ENCODE results near the gene ALOX12B. TPM values are rescaled to one million over a fixed set of nuclear protein-coding genes. Genes with fewer than 3 reads are reported as not detected.

ALOX12B gene
- total and polyA plus RNA-seq, 2 of the 8 experiments (the other 6 are each of a cell fraction or from before 2014, with no cell fraction given) = 0.86 TPM; not detected in 1

- no peak overlapping the region for H3K4ac ChIP-seq (replicated peaks; ENCODE audit: insufficient read length, low read depth, low read length)
- peaks cover 30 to 56% (median 47%) of the 10 kb centered on the region in 4 experiments for H3K27me3 ChIP-seq (replicated peaks in 1 of 4; ENCODE audit: control insufficient read depth in 3 of 4, extremely low read depth in 1 of 4, insufficient read depth in 3 of 4, low read length in 3 of 4)
- no peak for TF ChIP-seq SP2 (IDR thresholded peaks at IDR 0.05; ENCODE audit: low read length)
- no peak for TF ChIP-seq SUZ12 (IDR thresholded peaks at IDR 0.05; ENCODE audit: low read length)
- no peak for TF ChIP-seq BRCA1 (IDR thresholded peaks at IDR 0.05; ENCODE audit: low read depth, low read length)
- no peak for TF ChIP-seq KDM1A (IDR thresholded peaks at IDR 0.05; ENCODE audit: borderline replicate concordance, low read length)
- TF ChIP-seq HDAC6 (IDR thresholded peaks at IDR 0.05; ENCODE audit: low read depth, low read length) = no peak
- TF ChIP-seq EZH2 (IDR thresholded peaks at IDR 0.05; ENCODE audit: low read depth, low read length, severe bottlenecking) = no peak
- H4K20me1 ChIP-seq (replicated peaks in 1 of 2; ENCODE audit: control insufficient read depth in 1 of 2, insufficient read depth in 2 of 2, low read length in 2 of 2) = peaks cover 3 to 9% of the 10 kb centered on the region in 2 experiments
- no peaks in the 10 kb centered on the region for H3K36me3 ChIP-seq (ENCODE audit: control insufficient read depth in 2 of 4, insufficient read depth in 4 of 4, low read length in 3 of 4)
- H3K56ac ChIP-seq (replicated peaks; ENCODE audit: insufficient read length, low read depth, low read length) = no peak overlapping the region
- no peak for DNase-seq (ENCODE audit: low read depth in 1 of 2, low spot score in 2 of 2)
- H4K5ac ChIP-seq (ENCODE audit: insufficient read length, low read depth, low read length) = no peak overlapping the region
- no peak overlapping the region for H2BK15ac ChIP-seq (ENCODE audit: low read length)
- H2AK5ac ChIP-seq (ENCODE audit: low read depth, low read length) = no peak overlapping the region
- CTCF ChIA-PET (ENCODE audit: partially characterized antibody) = interaction anchor here (0.5 to 17.3 kb wide), 10 partner anchors 8 to 346 kb away, joined by 3 to 315 read pairs (median 4); partner anchors contain the start of gene ALOX12B
- H3K4me2 ChIP-seq (ENCODE audit: insufficient read depth in 1 of 2, low read depth in 2 of 2, low read length in 2 of 2) = no peak overlapping the region
- H4K91ac ChIP-seq (replicated peaks; ENCODE audit: insufficient read length, low read length) = no peak overlapping the region
- no peak overlapping the region for H3K14ac ChIP-seq (ENCODE audit: insufficient read length)
- no peak overlapping the region for H3K23ac ChIP-seq (ENCODE audit: insufficient read length)
- H3K27ac ChIP-seq (ENCODE audit: low read depth, low read length) = no peak overlapping the region
- H2BK20ac ChIP-seq (ENCODE audit: low read length) = no peak overlapping the region
- H3K18ac ChIP-seq (ENCODE audit: extremely low read depth, low read length) = no peak overlapping the region
- FAIRE-seq = no peak
- H4K8ac ChIP-seq (ENCODE audit: extremely low read depth, insufficient read depth, low read length) = no peak overlapping the region; the same call in 1 of the 2 replicates
- no peaks in the 10 kb centered on the region for H3K9me3 ChIP-seq (ENCODE audit: insufficient read depth in 2 of 2, low read depth in 1 of 2, low read length in 1 of 2)
- 89% methylated on average over 8 of the region's 9 CpGs; no CpG with 5 or more reads in 1 of the 2 experiments for WGBS, 2 experiments (ENCODE audit: extremely low coverage in 1 of 2, insufficient coverage in 1 of 2, insufficient read length in 1 of 2, insufficient replicate concordance in 2 of 2, low coverage in 1 of 2, low lambda C conversion rate in 2 of 2, missing lambda C conversion rate in 1 of 2)
- no peak overlapping the region for H3K9ac ChIP-seq (replicated peaks in 1 of 4; ENCODE audit: extremely low read depth in 1 of 4, low read depth in 3 of 4, low read length in 3 of 4)
- H3K23me2 ChIP-seq (ENCODE audit: low read depth, low read length) = peaks cover 14% of the 10 kb centered on the region
- no peak overlapping the region for H2BK5ac ChIP-seq (ENCODE audit: low read depth, low read length)
- POLR2A ChIA-PET (ENCODE audit: partially characterized antibody) = interaction anchor here (0.5 to 1.4 kb wide), 3 partner anchors 8 to 211 kb away, joined by 3 to 4 read pairs (median 3); partner anchors contain the start of genes CYB5D1 and NAA38
- H3K79me2 ChIP-seq (ENCODE audit: control insufficient read depth in 1 of 2, insufficient read depth in 2 of 2, low read length in 2 of 2) = no peaks in the 10 kb centered on the region
- H3K4me1 ChIP-seq (replicated peaks in 1 of 4; ENCODE audit: control insufficient read depth in 3 of 4, insufficient read depth in 4 of 4, low read length in 3 of 4) = peaks cover 4 to 27% (median 13%) of the 10 kb centered on the region in 4 experiments
- no peaks in the 10 kb centered on the region; the same call in 1 of the 2 replicates for H3K79me1 ChIP-seq (ENCODE audit: low read depth, low read length)
- H2BK12ac ChIP-seq (ENCODE audit: low read depth, low read length) = no peak overlapping the region
- H2BK120ac ChIP-seq (replicated peaks; ENCODE audit: low read depth, low read length) = no peak overlapping the region
- no peak overlapping the region for H3K4me3 ChIP-seq (ENCODE audit: extremely low read depth in 1 of 4, insufficient read depth in 2 of 4, low read depth in 3 of 4, low read length in 4 of 4)
- H2AFZ ChIP-seq (ENCODE audit: low read length) = no peak overlapping the region
Measured at GRCh38 chr17:8068736-8069586, 18.6 kb downstream of the ALOX12B start.
